Testis (tissue), 2 donors: Measurements from ENCODE around the gene MAP4.

Experiments
- CTCF ChIP-seq, 3 experiments: fragments of 450-650 bp in 2 of 3; fragments of 200-600 bp in 1 of 3; sonication (generic) in 1 of 3; IDR thresholded peaks; one replicate each; pipeline ENCODE4 v1.5.1; 2016 to 2019; ENCODE audit warnings: antibody characterized with exemption in 3 of 3, mild to moderate bottlenecking in 2 of 3, moderate library complexity in 1 of 3
- POLR2A ChIP-seq: fragments of 450-650 bp; IDR thresholded peaks from one replicate; pipeline ENCODE4 v1.6.1; 2017; ENCODE audit warnings: antibody characterized with exemption, mild to moderate bottlenecking, moderate library complexity

GRCh38 chr3:47857151-47857550 is 159.1 kb downstream of the MAP4 start:
- TF ChIP-seq CTCF (IDR thresholded peaks at IDR 0.05), result no peak
- no peak for TF ChIP-seq POLR2A
